HEK293 (cell line): ENCODE measurements around the gene POLR1G.
A peak's percentile ranks its signal among the peaks of the same experiment; 100 is the strongest.

Source experiments
- CTCF ChIA-PET: fragments of 350-600 bp; formaldehyde crosslinking; extraction: SDS; loops from one replicate; lab custom pipeline; 2021; ENCODE audit warnings: antibody characterized with exemption; lab: Yijun Ruan, JAX
- POLR2A ChIA-PET: fragments of 300-600 bp; formaldehyde crosslinking; extraction: SDS; loops from one replicate; lab custom pipeline; 2020; ENCODE audit warnings: antibody characterized with exemption, inconsistent platforms; lab: Yijun Ruan, JAX
- H3K27ac ChIP-seq: fragments of 200-500 bp; sonication (Bioruptor generic); 2 replicates; pipeline ENCODE4 v1.5.1; 2014; ENCODE audit warnings: low read depth, low read length, control low read depth, inconsistent platforms; ENCODE audit errors: extremely low read depth
- H3K36me3 ChIP-seq, 2 experiments: fragments of 200-500 bp in 1 of 2; sonication (Bioruptor generic) in 1 of 2; 1 replicate in 1 of 2; 2 replicates in 1 of 2; pipeline ENCODE4 v1.5.1; 2014 to 2017; ENCODE audit warnings: inconsistent platforms in 2 of 2, low read length in 2 of 2; ENCODE audit not compliant: control insufficient read depth in 2 of 2, insufficient read depth in 1 of 2
- H3K4me1 ChIP-seq: fragments of 200-500 bp; sonication (Bioruptor generic); 2 replicates; pipeline ENCODE4 v1.5.1; 2014; ENCODE audit warnings: mild to moderate bottlenecking, low read length, inconsistent platforms; ENCODE audit not compliant: control insufficient read depth, insufficient read depth
- H3K4me3 ChIP-seq: 2 replicates; pipeline ENCODE4 v1.5.1; 2011; ENCODE audit warnings: low read depth, mild to moderate bottlenecking, control low read depth, low read length, moderate library complexity
- H3K9me3 ChIP-seq: fragments of 200-500 bp; sonication (Bioruptor generic); 2 replicates; pipeline ENCODE4 v1.5.1; 2014; ENCODE audit warnings: low read depth, low read length, inconsistent platforms; ENCODE audit not compliant: control insufficient read depth, insufficient read depth
- GLI4 ChIP-seq: fragments of 450-650 bp; formaldehyde crosslinking; IDR thresholded peaks from 2 replicates; pipeline ENCODE4 v1.5.1; 2016; ENCODE audit warnings: missing biosample characterization, missing genetic modification characterization
- KLF10 ChIP-seq: fragments of 450-650 bp; IDR thresholded peaks from 2 replicates; pipeline ENCODE4 v1.5.1; 2018; ENCODE audit warnings: missing biosample characterization, mild to moderate bottlenecking, missing genetic modification characterization
- OSR2 ChIP-seq: fragments of 450-650 bp; formaldehyde crosslinking; IDR thresholded peaks from 2 replicates; pipeline ENCODE4 v1.5.1; 2016; ENCODE audit warnings: missing biosample characterization, missing genetic modification characterization
- PRDM10 ChIP-seq: fragments of 450-650 bp; formaldehyde crosslinking; IDR thresholded peaks from 2 replicates; pipeline ENCODE4 v1.5.1; 2016; ENCODE audit warnings: missing biosample characterization, missing genetic modification characterization
- SP7 ChIP-seq: fragments of 450-650 bp; formaldehyde crosslinking; IDR thresholded peaks from 2 replicates; pipeline ENCODE4 v1.5.1; 2016; ENCODE audit warnings: missing biosample characterization, missing genetic modification characterization
- YY2 ChIP-seq: fragments of 450-650 bp; formaldehyde crosslinking; IDR thresholded peaks from 2 replicates; pipeline ENCODE4 v1.5.1; 2016; ENCODE audit warnings: missing biosample characterization, missing genetic modification characterization
- ZFP69B ChIP-seq: fragments of 450-650 bp; formaldehyde crosslinking; IDR thresholded peaks from 2 replicates; pipeline ENCODE4 v1.5.1; 2016; ENCODE audit warnings: missing biosample characterization, missing genetic modification characterization
- ZIC2 ChIP-seq: fragments of 450-650 bp; formaldehyde crosslinking; IDR thresholded peaks from 2 replicates; pipeline ENCODE4 v1.5.1; 2016; ENCODE audit warnings: missing biosample characterization, missing genetic modification characterization
- ZNF121 ChIP-seq: fragments of 450-650 bp; formaldehyde crosslinking; IDR thresholded peaks from 2 replicates; pipeline ENCODE4 v1.5.1; 2016; ENCODE audit warnings: missing biosample characterization, missing genetic modification characterization
- ZNF211 ChIP-seq: fragments of 450-650 bp; formaldehyde crosslinking; IDR thresholded peaks from 2 replicates; pipeline ENCODE4 v1.5.1; 2016; ENCODE audit warnings: low read depth, missing biosample characterization, missing genetic modification characterization
- ZNF274 ChIP-seq, 2 experiments: fragments of 200-500 bp in 1 of 2; fragments of 450-650 bp in 1 of 2; sonication (Bioruptor generic) in 1 of 2; formaldehyde crosslinking in 1 of 2; IDR thresholded peaks; 2 replicates each; pipeline versions ENCODE4 v1.5.1 to v1.6.1; 2014 to 2016; ENCODE audit warnings: borderline replicate concordance in 1 of 2, inconsistent platforms in 1 of 2, low read length in 1 of 2, missing biosample characterization in 1 of 2, missing genetic modification characterization in 1 of 2
- ZNF302 ChIP-seq: fragments of 450-650 bp; formaldehyde crosslinking; IDR thresholded peaks from 2 replicates; pipeline ENCODE4 v1.5.1; 2016; ENCODE audit warnings: missing biosample characterization, missing genetic modification characterization, low read depth
- ZNF555 ChIP-seq: fragments of 450-650 bp; formaldehyde crosslinking; conservative IDR thresholded peaks from 2 replicates; pipeline ENCODE4 v1.5.1; 2017; ENCODE audit warnings: missing biosample characterization, mild to moderate bottlenecking, missing genetic modification characterization, inconsistent platforms
- ZNF670 ChIP-seq: fragments of 450-650 bp; formaldehyde crosslinking; IDR thresholded peaks from 2 replicates; pipeline ENCODE4 v1.5.1; 2016; ENCODE audit warnings: missing biosample characterization, missing genetic modification characterization, low read depth
- ZNF692 ChIP-seq: fragments of 450-650 bp; formaldehyde crosslinking; IDR thresholded peaks from 2 replicates; pipeline ENCODE4 v1.5.1; 2016; ENCODE audit warnings: missing biosample characterization, missing genetic modification characterization
- ZNF777 ChIP-seq: fragments of 450-650 bp; formaldehyde crosslinking; IDR thresholded peaks from 2 replicates; pipeline ENCODE4 v1.5.1; 2017; ENCODE audit warnings: missing biosample characterization, missing genetic modification characterization, borderline replicate concordance
- ZSCAN16 ChIP-seq: fragments of 450-650 bp; formaldehyde crosslinking; IDR thresholded peaks from 2 replicates; pipeline ENCODE4 v1.5.1; 2016; ENCODE audit warnings: missing biosample characterization, missing genetic modification characterization
- ZSCAN5A ChIP-seq: fragments of 450-650 bp; formaldehyde crosslinking; IDR thresholded peaks from 2 replicates; pipeline ENCODE4 v1.5.1; 2016; ENCODE audit warnings: missing biosample characterization, missing genetic modification characterization

The POLR1G gene

GRCh38 chr19:45451850-45452387, 45.5 kb downstream of the POLR1G start:
- Histone ChIP-seq H3K27ac (no peak overlapping the region), H3K4me1 (peaks cover 11% of the 10 kb centered on the region; the same call in 1 of the 2 replicates), H3K4me3 (no peak overlapping the region), H3K36me3 (no peaks in the 10 kb centered on the region), H3K9me3 (no peaks in the 10 kb centered on the region)
- POLR2A ChIA-PET: interaction anchor here (1.2 kb wide), 1 partner anchor 16 kb away, joined by 3 read pairs; the partner anchor contains the start of gene FOSB
- TF ChIP-seq ZFP69B (tag by site-specific recombination): no peak
- TF ChIP-seq KLF10 (tag by site-specific recombination): no peak
- no peak for TF ChIP-seq ZNF274 (IDR thresholded peaks at IDR 0.05; ENCODE audit: low read length)
- TF ChIP-seq ZNF274 (tag by site-specific recombination; IDR thresholded peaks at IDR 0.05; ENCODE audit: borderline replicate concordance): no peak
- TF ChIP-seq ZNF302 (tag by site-specific recombination): no peak
- peak; percentile 88 for TF ChIP-seq ZNF121 (tag by site-specific recombination)
- TF ChIP-seq PRDM10 (tag by site-specific recombination): no peak
- no peak for TF ChIP-seq ZSCAN5A (tag by site-specific recombination)
- TF ChIP-seq ZNF777 (tag by site-specific recombination): no peak
- CTCF ChIA-PET: interaction anchor here (0.6 to 2.9 kb wide), 4 partner anchors 13 to 369 kb away, joined by 3 to 15 read pairs (median 3); no protein-coding TSS in a partner anchor

GRCh38 chr19:45455707-45456499, 49.5 kb downstream of the POLR1G start:
- H3K4me3 ChIP-seq: peak overlapping the region; percentile 23
- H3K27ac ChIP-seq: 0 out of 2 replicates have a peak overlapping the region, but pooled peaks have one; percentile 11
- H3K36me3 ChIP-seq: no peaks in the 10 kb centered on the region; a peak in 1 of 3 replicates
- no peaks in the 10 kb centered on the region for H3K9me3 ChIP-seq
- peaks cover 7% of the 10 kb centered on the region; the same call in 1 of the 2 replicates for H3K4me1 ChIP-seq
- ChIA-PET CTCF (interaction anchor here (0.5 to 2.0 kb wide), 6 partner anchors 9 to 24 kb away, joined by 4 to 20 read pairs (median 6); no protein-coding TSS in a partner anchor), POLR2A (interaction anchor here (0.5 to 4.2 kb wide), 4 partner anchors 13 to 261 kb away, joined by 3 to 52 read pairs (median 6); partner anchors contain the start of gene FOSB)
- TF ChIP-seq ZSCAN16 (tag by site-specific recombination) (no peak), KLF10 (tag by site-specific recombination) (peak; percentile 100), ZIC2 (tag by site-specific recombination) (peak; percentile 92), OSR2 (tag by site-specific recombination) (peak; percentile 28; the same call in 1 of the 2 replicates), ZNF555 (tag by site-specific recombination) (no peak), ZNF670 (tag by site-specific recombination) (no peak), ZNF211 (tag by site-specific recombination) (no peak), PRDM10 (tag by site-specific recombination) (peak; percentile 56), ZFP69B (tag by site-specific recombination) (0 out of 2 replicates have a peak, but pooled peaks have one; percentile 41), YY2 (no peak; the same call in 1 of the 2 replicates), SP7 (tag by site-specific recombination) (peak; percentile 92), GLI4 (tag by site-specific recombination) (peak; percentile 25; the same call in 1 of the 2 replicates), ZSCAN5A (tag by site-specific recombination) (no peak), ZNF777 (tag by site-specific recombination) (peak; percentile 62; the same call in 1 of the 2 replicates), ZNF692 (tag by site-specific recombination) (peak; percentile 76)
